K562 (cell line): ENCODE results near the gene CDT1. TPM values are rescaled to one million over a fixed set of nuclear protein-coding genes. Genes with fewer than 3 reads are reported as not detected.
A peak's percentile ranks its signal among the peaks of the same experiment; 100 is the strongest.

ENCODE experiments used
- C11orf30 ChIP-seq: fragments of 450-650 bp; IDR thresholded peaks from 2 replicates; pipeline ENCODE4 v1.6.1; 2016; ENCODE audit warnings: low read depth, mild to moderate bottlenecking
- EP300 ChIP-seq: IDR thresholded peaks from 2 replicates; pipeline ENCODE4 v1.6.1; 2012; ENCODE audit warnings: low read length, improper control_type of control experiment
- FOXP1 ChIP-seq: sonication (generic); formaldehyde crosslinking; IDR thresholded peaks from 2 replicates; pipeline ENCODE4 v1.8.0; 2022; ENCODE audit warnings: mild to moderate bottlenecking, missing genetic modification reagents
- FUS ChIP-seq: fragments of 200-400 bp; formaldehyde crosslinking; optimal IDR thresholded peaks from 2 replicates; pipeline ENCODE3; 2017; ENCODE audit warnings: low read depth, low read length
- JUN ChIP-seq, 2 experiments: sonication (generic) in 1 of 2; formaldehyde crosslinking in 1 of 2; IDR thresholded peaks; 2 replicates each; pipeline versions ENCODE4 v1.6.1 to v1.8.0; 2012 to 2022; ENCODE audit warnings: borderline replicate concordance in 2 of 2, mild to moderate bottlenecking in 2 of 2, improper control_type of control experiment in 1 of 2, low read depth in 1 of 2, low read length in 1 of 2, missing genetic modification reagents in 1 of 2
- KDM5B ChIP-seq: fragments of 200-600 bp; sonication (generic); IDR thresholded peaks from 2 replicates; pipeline ENCODE4 v1.6.1; 2012; ENCODE audit warnings: low read depth, mild to moderate bottlenecking, moderate library complexity, low read length, control low read depth, inconsistent platforms; ENCODE audit not compliant: insufficient replicate concordance
- MEIS2 ChIP-seq: fragments of 450-650 bp; IDR thresholded peaks from 2 replicates; pipeline ENCODE4 v1.6.1; 2014; ENCODE audit warnings: mild to moderate bottlenecking; ENCODE audit not compliant: partially characterized antibody
- NCOA4 ChIP-seq: fragments of 450-650 bp; IDR thresholded peaks from 2 replicates; pipeline ENCODE4 v1.6.1; 2018; ENCODE audit warnings: mild to moderate bottlenecking; ENCODE audit not compliant: partially characterized antibody
- NFATC3 ChIP-seq: fragments of 450-650 bp; IDR thresholded peaks from 2 replicates; pipeline ENCODE4 v1.6.1; 2017; ENCODE audit warnings: mild to moderate bottlenecking
- NUFIP1 ChIP-seq: fragments of 450-650 bp; IDR thresholded peaks from 2 replicates; pipeline ENCODE4 v1.6.1; 2018; ENCODE audit not compliant: partially characterized antibody
- PHB2 ChIP-seq: fragments of 450-650 bp; IDR thresholded peaks from 2 replicates; pipeline ENCODE4 v1.6.1; 2017; ENCODE audit warnings: low read depth
- SMARCA5 ChIP-seq: fragments of 450-650 bp; IDR thresholded peaks from 2 replicates; pipeline ENCODE4 v1.6.1; 2016
- SNIP1 ChIP-seq: fragments of 450-650 bp; IDR thresholded peaks from 2 replicates; pipeline ENCODE4 v1.7.1; 2017; ENCODE audit warnings: low read depth, mild to moderate bottlenecking
- SRSF3 ChIP-seq: fragments of 200-400 bp; formaldehyde crosslinking; IDR thresholded peaks from 2 replicates; pipeline ENCODE4 v1.6.1; 2016; ENCODE audit warnings: mild to moderate bottlenecking, low read length, moderate library complexity; ENCODE audit not compliant: insufficient read depth
- TAL1 ChIP-seq: fragments of 450-650 bp; IDR thresholded peaks from 2 replicates; pipeline ENCODE4 v1.6.1; 2016; ENCODE audit warnings: mild to moderate bottlenecking
- TOE1 ChIP-seq, 2 experiments: fragments of 450-650 bp in 1 of 2; sonication (generic) in 1 of 2; formaldehyde crosslinking in 1 of 2; IDR thresholded peaks; 2 replicates each; pipeline versions ENCODE4 v1.7.1 to v1.8.0; 2016 to 2022; ENCODE audit warnings: borderline replicate concordance in 2 of 2, mild to moderate bottlenecking in 2 of 2, antibody characterized with exemption in 1 of 2, inconsistent platforms in 1 of 2, low read depth in 1 of 2, missing genetic modification reagents in 1 of 2, moderate library complexity in 1 of 2
- ZFX ChIP-seq: sonication (generic); formaldehyde crosslinking; IDR thresholded peaks from 2 replicates; pipeline ENCODE4 v1.8.0; 2022; ENCODE audit warnings: mild to moderate bottlenecking, missing genetic modification reagents, moderate library complexity
- ZNF212 ChIP-seq: fragments of 450-650 bp; formaldehyde crosslinking; IDR thresholded peaks from 2 replicates; pipeline ENCODE4 v1.4.0; 2020; ENCODE audit warnings: mild to moderate bottlenecking
- ZNF354B ChIP-seq: fragments of 250-450 bp; sonication (Bioruptor Pico); IDR thresholded peaks from 2 replicates; pipeline ENCODE4 v1.4.0; 2020
- ZNF695 ChIP-seq: fragments of 450-650 bp; formaldehyde crosslinking; IDR thresholded peaks from 2 replicates; pipeline ENCODE4 v1.4.0; 2020; ENCODE audit warnings: mild to moderate bottlenecking, moderate library complexity
- polyA plus RNA-seq, 8 experiments: library from polyadenylated mRNA; depleted of rRNA in 4 of 8; stranded (reverse) in 5 of 8; unstranded in 3 of 8; fragments of >200 nt; fragmentation: Nextera tagmentation in 2 of 8; fragmentation: Illumina TruSeq in 1 of 8; extraction: Ambion mirVana in 2 of 8; extraction: Trizol in 1 of 8; gene quantifications; 2 replicates each; pipeline versions ENCODE4 v1.2.1 to v1.2.3, GENCODE V29; 2011 to 2014; ENCODE audit warnings: inconsistent platforms in 1 of 8, missing spikeins in 1 of 8
- total RNA-seq, 7 experiments: library from RNA; depleted of rRNA in 6 of 7; stranded (reverse); fragments of >200 nt in 6 of 7; fragmentation: Illumina TruSeq in 2 of 7; extraction: Trizol in 2 of 7; gene quantifications; 2 replicates each; pipeline versions ENCODE4 v1.2.1 to v1.2.3, GENCODE V29; 2011 to 2021; ENCODE audit warnings: low replicate concordance in 1 of 7
- TF ChIP-seq, protein P1 (sequence below), 3 experiments: fragments of 200-800 bp in 1 of 3; fragments of 250-450 bp in 1 of 3; fragments of 450-650 bp in 1 of 3; sonication (Bioruptor Pico) in 1 of 3; sonication (Bioruptor generic) in 1 of 3; formaldehyde crosslinking in 1 of 3; IDR thresholded peaks; 2 replicates each; pipeline versions ENCODE4 v1.6.1 to v1.8.0; 2016 to 2022; ENCODE audit warnings: mild to moderate bottlenecking in 2 of 3, missing genetic modification characterization in 2 of 3, missing compliant biosample characterization in 1 of 3, moderate library complexity in 1 of 3
- TF ChIP-seq, protein P2 (sequence below): sonication (generic); formaldehyde crosslinking; IDR thresholded peaks from 2 replicates; pipeline ENCODE4 v1.8.1; 2023; ENCODE audit warnings: mild to moderate bottlenecking, missing genetic modification reagents
- TF ChIP-seq, protein P3 (sequence below): sonication (generic); formaldehyde crosslinking; IDR thresholded peaks from 2 replicates; pipeline ENCODE4 v1.9.0; 2022; ENCODE audit warnings: mild to moderate bottlenecking, missing genetic modification reagents

The CDT1 gene
- total and polyA plus RNA-seq, 9 of the 15 experiments (the other 6 are each of a cell fraction or from before 2014, with no cell fraction given) = 0.92 to 178 (median 14.2) TPM

DNA sequence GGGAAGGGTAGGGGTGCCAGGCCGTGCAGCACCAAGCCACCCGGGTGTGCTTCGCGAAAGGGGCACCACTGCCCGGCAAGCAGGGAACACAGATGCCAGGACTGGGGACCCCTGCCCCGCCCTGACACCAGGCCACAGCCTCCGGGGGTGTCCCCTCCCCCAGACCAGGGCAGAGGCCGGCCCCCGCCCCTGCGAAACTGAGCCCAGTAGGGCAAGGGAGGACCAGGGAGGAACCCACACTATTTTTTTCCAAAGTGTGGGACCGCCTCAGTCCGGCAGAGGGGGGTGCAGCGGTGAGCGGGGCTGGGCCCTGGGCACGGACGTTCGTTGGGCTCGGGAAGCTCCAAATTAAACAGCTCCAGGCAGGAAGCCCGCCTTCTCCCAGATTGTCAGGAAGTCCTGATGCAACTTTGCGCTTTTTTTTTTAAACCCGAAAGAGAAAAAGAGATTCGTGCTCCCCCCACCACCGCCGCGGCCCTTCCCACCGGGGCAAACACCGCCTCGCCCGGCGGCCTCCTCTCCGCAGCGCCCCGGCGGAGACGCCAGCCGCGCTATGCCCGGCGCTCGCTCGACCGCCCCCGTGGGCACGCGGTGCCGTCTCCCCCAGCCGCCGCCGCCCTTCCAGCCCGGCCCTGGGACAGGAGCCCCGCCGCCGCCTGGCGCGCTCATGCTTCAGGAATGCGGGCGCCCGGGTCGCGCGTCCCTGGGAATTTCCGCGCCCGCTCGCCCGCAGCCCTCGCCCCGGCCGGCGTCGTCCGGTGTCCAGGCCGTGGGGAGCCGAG, 19.3 kb upstream of the CDT1 start (continued):
- TF ChIP-seq JUN (IDR thresholded peaks at IDR 0.05; ENCODE audit: borderline replicate concordance, low read depth, low read length) = no peak
- no peak for TF ChIP-seq JUN (CRISPR knock-in tag; IDR thresholded peaks at IDR 0.05; ENCODE audit: borderline replicate concordance)
- TF ChIP-seq ZNF695 (CRISPR knock-in tag) = no peak
- no peak for TF ChIP-seq C11orf30
- no peak for TF ChIP-seq SRSF3
- TF ChIP-seq TOE1 (IDR thresholded peaks at IDR 0.05; ENCODE audit: borderline replicate concordance) = 0 out of 2 replicates have a peak, but pooled peaks have one; percentile 14
- TF ChIP-seq TOE1 (CRISPR knock-in tag; IDR thresholded peaks at IDR 0.05; ENCODE audit: borderline replicate concordance, low read depth) = no peak
- TF ChIP-seq, protein P1, sequence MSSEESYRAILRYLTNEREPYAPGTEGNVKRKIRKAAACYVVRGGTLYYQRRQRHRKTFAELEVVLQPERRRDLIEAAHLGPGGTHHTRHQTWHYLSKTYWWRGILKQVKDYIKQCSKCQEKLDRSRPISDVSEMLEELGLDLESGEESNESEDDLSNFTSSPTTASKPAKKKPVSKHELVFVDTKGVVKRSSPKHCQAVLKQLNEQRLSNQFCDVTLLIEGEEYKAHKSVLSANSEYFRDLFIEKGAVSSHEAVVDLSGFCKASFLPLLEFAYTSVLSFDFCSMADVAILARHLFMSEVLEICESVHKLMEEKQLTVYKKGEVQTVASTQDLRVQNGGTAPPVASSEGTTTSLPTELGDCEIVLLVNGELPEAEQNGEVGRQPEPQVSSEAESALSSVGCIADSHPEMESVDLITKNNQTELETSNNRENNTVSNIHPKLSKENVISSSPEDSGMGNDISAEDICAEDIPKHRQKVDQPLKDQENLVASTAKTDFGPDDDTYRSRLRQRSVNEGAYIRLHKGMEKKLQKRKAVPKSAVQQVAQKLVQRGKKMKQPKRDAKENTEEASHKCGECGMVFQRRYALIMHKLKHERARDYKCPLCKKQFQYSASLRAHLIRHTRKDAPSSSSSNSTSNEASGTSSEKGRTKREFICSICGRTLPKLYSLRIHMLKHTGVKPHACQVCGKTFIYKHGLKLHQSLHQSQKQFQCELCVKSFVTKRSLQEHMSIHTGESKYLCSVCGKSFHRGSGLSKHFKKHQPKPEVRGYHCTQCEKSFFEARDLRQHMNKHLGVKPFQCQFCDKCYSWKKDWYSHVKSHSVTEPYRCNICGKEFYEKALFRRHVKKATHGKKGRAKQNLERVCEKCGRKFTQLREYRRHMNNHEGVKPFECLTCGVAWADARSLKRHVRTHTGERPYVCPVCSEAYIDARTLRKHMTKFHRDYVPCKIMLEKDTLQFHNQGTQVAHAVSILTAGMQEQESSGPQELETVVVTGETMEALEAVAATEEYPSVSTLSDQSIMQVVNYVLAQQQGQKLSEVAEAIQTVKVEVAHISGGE (CRISPR knock-in tag; IDR thresholded peaks at IDR 0.05) = peak in 1 of 3 experiments; percentile 72; a peak in 2 of 6 replicates
- no peak for TF ChIP-seq KDM5B
- TF ChIP-seq TAL1 = no peak
- TF ChIP-seq SNIP1 = no peak
- no peak for TF ChIP-seq ZNF354B
- TF ChIP-seq FOXP1 (CRISPR knock-in tag) = no peak
- TF ChIP-seq ZFX (CRISPR knock-in tag) = peak; percentile 47
- TF ChIP-seq PHB2 = no peak
- no peak for TF ChIP-seq MEIS2
- TF ChIP-seq NUFIP1 = no peak
- TF ChIP-seq NCOA4 = no peak
- TF ChIP-seq ZNF212 (CRISPR knock-in tag) = 0 out of 2 replicates have a peak, but pooled peaks have one; percentile 33
- no peak for TF ChIP-seq FUS
- TF ChIP-seq, protein P2, sequence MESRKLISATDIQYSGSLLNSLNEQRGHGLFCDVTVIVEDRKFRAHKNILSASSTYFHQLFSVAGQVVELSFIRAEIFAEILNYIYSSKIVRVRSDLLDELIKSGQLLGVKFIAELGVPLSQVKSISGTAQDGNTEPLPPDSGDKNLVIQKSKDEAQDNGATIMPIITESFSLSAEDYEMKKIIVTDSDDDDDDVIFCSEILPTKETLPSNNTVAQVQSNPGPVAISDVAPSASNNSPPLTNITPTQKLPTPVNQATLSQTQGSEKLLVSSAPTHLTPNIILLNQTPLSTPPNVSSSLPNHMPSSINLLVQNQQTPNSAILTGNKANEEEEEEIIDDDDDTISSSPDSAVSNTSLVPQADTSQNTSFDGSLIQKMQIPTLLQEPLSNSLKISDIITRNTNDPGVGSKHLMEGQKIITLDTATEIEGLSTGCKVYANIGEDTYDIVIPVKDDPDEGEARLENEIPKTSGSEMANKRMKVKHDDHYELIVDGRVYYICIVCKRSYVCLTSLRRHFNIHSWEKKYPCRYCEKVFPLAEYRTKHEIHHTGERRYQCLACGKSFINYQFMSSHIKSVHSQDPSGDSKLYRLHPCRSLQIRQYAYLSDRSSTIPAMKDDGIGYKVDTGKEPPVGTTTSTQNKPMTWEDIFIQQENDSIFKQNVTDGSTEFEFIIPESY (CRISPR knock-in tag) = peak; percentile 52; the same call in 1 of the 2 replicates
- no peak for TF ChIP-seq EP300
- TF ChIP-seq, protein P3, sequence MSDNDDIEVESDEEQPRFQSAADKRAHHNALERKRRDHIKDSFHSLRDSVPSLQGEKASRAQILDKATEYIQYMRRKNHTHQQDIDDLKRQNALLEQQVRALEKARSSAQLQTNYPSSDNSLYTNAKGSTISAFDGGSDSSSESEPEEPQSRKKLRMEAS (CRISPR knock-in tag) = no peak
- no peak for TF ChIP-seq SMARCA5
- no peak for TF ChIP-seq NFATC3
